Stimulated activated naive CD8-positive, alpha-beta T cell treated with anti-CD3 and anti-CD28 coated beads, Interleukin-15, Interleukin-2, amounts not matched to agents 100 ng/mL and 50 ng/mL, for 24 hours (primary cell): ENCODE results near the gene ARPP21.

Experiments used
- H3K27ac Mint-ChIP-seq: one replicate; pipeline ENCODE4 v1.8.0; 2021; ENCODE audit warnings: mild to moderate bottlenecking, mixed read lengths
- H3K27me3 Mint-ChIP-seq: one replicate; pipeline ENCODE4 v1.8.0; 2021; ENCODE audit warnings: mixed read lengths
- H3K36me3 Mint-ChIP-seq: one replicate; pipeline ENCODE4 v1.8.0; 2021; ENCODE audit warnings: low read depth, mixed read lengths
- H3K4me1 Mint-ChIP-seq: one replicate; pipeline ENCODE4 v1.8.0; 2021; ENCODE audit warnings: low read depth, mixed read lengths
- H3K4me3 Mint-ChIP-seq: one replicate; pipeline ENCODE4 v1.8.0; 2021; ENCODE audit warnings: mild to moderate bottlenecking, mixed read lengths
- H3K9me3 Mint-ChIP-seq: one replicate; pipeline ENCODE4 v1.8.0; 2021; ENCODE audit warnings: mixed read lengths

ARPP21 gene

GRCh38 chr3:35635926-35636683, 3.2 kb upstream of the ARPP21 start:
- Mint-ChIP-seq H3K36me3 (no peaks in the 10 kb centered on the region), H3K27ac (no peak overlapping the region), H3K4me3 (no peak overlapping the region), H3K4me1 (peaks cover 11% of the 10 kb centered on the region), H3K27me3 (peaks cover 31% of the 10 kb centered on the region), H3K9me3 (no peaks in the 10 kb centered on the region)

GRCh38 chr3:35638251-35638979, 910 bp upstream of the ARPP21 start:
- Mint-ChIP-seq H3K4me3 (peak overlapping the region; percentile 41), H3K27me3 (peaks cover 45% of the 10 kb centered on the region), H3K4me1 (peaks cover 11% of the 10 kb centered on the region), H3K27ac (no peak overlapping the region), H3K36me3 (no peaks in the 10 kb centered on the region), H3K9me3 (no peaks in the 10 kb centered on the region)

GRCh38 chr3:35638980-35639253, 408 bp upstream of the ARPP21 start:
- no peak overlapping the region for H3K27ac Mint-ChIP-seq
- H3K27me3 Mint-ChIP-seq = peaks cover 45% of the 10 kb centered on the region
- H3K4me3 Mint-ChIP-seq = peak overlapping the region; percentile 41
- H3K36me3 Mint-ChIP-seq = no peaks in the 10 kb centered on the region
- no peaks in the 10 kb centered on the region for H3K9me3 Mint-ChIP-seq
- peaks cover 11% of the 10 kb centered on the region for H3K4me1 Mint-ChIP-seq

- Mint-ChIP-seq H3K27me3 (peaks cover 45% of the 10 kb centered on the region), H3K9me3 (no peaks in the 10 kb centered on the region), H3K4me3 (peak overlapping the region; percentile 75), H3K4me1 (peaks cover 11% of the 10 kb centered on the region), H3K36me3 (no peaks in the 10 kb centered on the region), H3K27ac (no peak overlapping the region)
These were observed 1.2 kb downstream of the ARPP21 start for GRCh38 chr3:35640190-35641165.

- Mint-ChIP-seq H3K4me3 (no peak overlapping the region), H3K4me1 (peaks cover 11% of the 10 kb centered on the region), H3K36me3 (no peaks in the 10 kb centered on the region), H3K27ac (no peak overlapping the region), H3K27me3 (peaks cover 48% of the 10 kb centered on the region), H3K9me3 (no peaks in the 10 kb centered on the region)
These were observed 2.0 kb downstream of the ARPP21 start for GRCh38 chr3:35641331-35641730.

GRCh38 chr3:35641920-35642527, 2.7 kb downstream of the ARPP21 start:
- H3K4me1 Mint-ChIP-seq = peaks cover 11% of the 10 kb centered on the region
- no peak overlapping the region for H3K4me3 Mint-ChIP-seq
- H3K36me3 Mint-ChIP-seq = no peaks in the 10 kb centered on the region
- H3K9me3 Mint-ChIP-seq = no peaks in the 10 kb centered on the region
- H3K27me3 Mint-ChIP-seq = peaks cover 48% of the 10 kb centered on the region
- no peak overlapping the region for H3K27ac Mint-ChIP-seq

- Mint-ChIP-seq H3K36me3 (no peaks in the 10 kb centered on the region), H3K4me3 (no peak overlapping the region), H3K4me1 (peaks cover 11% of the 10 kb centered on the region), H3K9me3 (no peaks in the 10 kb centered on the region), H3K27ac (no peak overlapping the region), H3K27me3 (peaks cover 40% of the 10 kb centered on the region)
These were observed 4.2 kb downstream of the ARPP21 start for GRCh38 chr3:35643495-35643894.

GRCh38 chr3:35644451-35644850, 5.1 kb downstream of the ARPP21 start:
- peaks cover 39% of the 10 kb centered on the region for H3K27me3 Mint-ChIP-seq
- H3K36me3 Mint-ChIP-seq = no peaks in the 10 kb centered on the region
- peaks cover 10% of the 10 kb centered on the region for H3K4me1 Mint-ChIP-seq
- H3K27ac Mint-ChIP-seq = no peak overlapping the region
- no peak overlapping the region for H3K4me3 Mint-ChIP-seq
- H3K9me3 Mint-ChIP-seq = no peaks in the 10 kb centered on the region

- Mint-ChIP-seq H3K4me3 (no peak overlapping the region), H3K27ac (no peak overlapping the region), H3K27me3 (peaks cover 31% of the 10 kb centered on the region), H3K36me3 (no peaks in the 10 kb centered on the region), H3K9me3 (no peaks in the 10 kb centered on the region), H3K4me1 (peaks cover 4% of the 10 kb centered on the region)
These were observed 5.9 kb downstream of the ARPP21 start for GRCh38 chr3:35645189-35645588.

GRCh38 chr3:35646081-35646480, 6.8 kb downstream of the ARPP21 start:
- Mint-ChIP-seq H3K4me1 (no peaks in the 10 kb centered on the region), H3K4me3 (no peak overlapping the region), H3K27ac (no peak overlapping the region), H3K9me3 (no peaks in the 10 kb centered on the region), H3K27me3 (peaks cover 23% of the 10 kb centered on the region), H3K36me3 (no peaks in the 10 kb centered on the region)

- no peak overlapping the region for H3K27ac Mint-ChIP-seq
- H3K4me1 Mint-ChIP-seq = no peaks in the 10 kb centered on the region
- H3K36me3 Mint-ChIP-seq = no peaks in the 10 kb centered on the region
- H3K27me3 Mint-ChIP-seq = peaks cover 14% of the 10 kb centered on the region
- no peak overlapping the region for H3K4me3 Mint-ChIP-seq
- H3K9me3 Mint-ChIP-seq = no peaks in the 10 kb centered on the region
These were observed 8.1 kb downstream of the ARPP21 start for GRCh38 chr3:35647461-35647860.

- no peaks in the 10 kb centered on the region for H3K4me1 Mint-ChIP-seq
These were observed 9.0 kb downstream of the ARPP21 start for GRCh38 chr3:35648347-35648746.

GRCh38 chr3:35649405-35649804, 10.1 kb downstream of the ARPP21 start:
- Mint-ChIP-seq H3K27ac (no peak overlapping the region), H3K36me3 (no peaks in the 10 kb centered on the region), H3K4me1 (no peaks in the 10 kb centered on the region), H3K4me3 (no peak overlapping the region), H3K9me3 (no peaks in the 10 kb centered on the region), H3K27me3 (peaks cover 8% of the 10 kb centered on the region)

More at GRCh38 chr3:35648347-35648746, 9.0 kb downstream of the ARPP21 start:
- Mint-ChIP-seq H3K9me3 (no peaks in the 10 kb centered on the region), H3K36me3 (no peaks in the 10 kb centered on the region), H3K27ac (no peak overlapping the region), H3K4me3 (no peak overlapping the region), H3K27me3 (peaks cover 8% of the 10 kb centered on the region)

GRCh38 chr3:35651426-35651825, 12.1 kb downstream of the ARPP21 start:
- Mint-ChIP-seq H3K36me3 (no peaks in the 10 kb centered on the region), H3K4me1 (no peaks in the 10 kb centered on the region), H3K4me3 (no peak overlapping the region), H3K27me3 (peaks cover 5% of the 10 kb centered on the region), H3K9me3 (no peaks in the 10 kb centered on the region), H3K27ac (no peak overlapping the region)
